A673 (cell line): ENCODE measurements around the gene CYP27C1. TPM values are rescaled to one million over a fixed set of nuclear protein-coding genes. Genes with fewer than 3 reads are reported as not detected.

Source experiments
- BruUV-seq: library from RNA; stranded (reverse); fragments of 400-500 nt; replicated peaks from 2 replicates; lab custom pipeline; 2021; lab: Mats Ljungman, UMichigan
- CTCF ChIA-PET: fragments of 300-600 bp; sonication (Branson Sonifier 250); formaldehyde crosslinking; loops from one replicate; lab custom pipeline; 2022; ENCODE audit warnings: antibody characterized with exemption; lab: Charles Lee
- POLR2A ChIA-PET: fragments of 300-600 bp; sonication (Branson Sonifier 250); formaldehyde crosslinking; loops from one replicate; lab custom pipeline; 2022; ENCODE audit warnings: antibody characterized with exemption; ENCODE audit not compliant: low non-redundant PET; lab: Charles Lee
- DNase-seq: peaks from one replicate; pipeline ENCODE4 v3.0.0-alpha.2; 2015; ENCODE audit warnings: low spot score
- H3K27ac ChIP-seq: fragments of 200-600 bp; sonication (generic); 2 replicates; pipeline ENCODE4 v1.5.1; 2016; ENCODE audit warnings: mixed run types, low read depth, mild to moderate bottlenecking, mixed read lengths, antibody characterized with exemption, low read length; ENCODE audit not compliant: poor library complexity, severe bottlenecking
- H3K27me3 ChIP-seq: fragments of 200-600 bp; sonication (generic); replicated peaks from 2 replicates; pipeline ENCODE4 v1.6.1; 2017; ENCODE audit warnings: mixed run types, low read depth, mild to moderate bottlenecking, mixed read lengths, antibody characterized with exemption, low read length; ENCODE audit not compliant: insufficient read depth, poor library complexity
- H3K36me3 ChIP-seq: fragments of 200-600 bp; sonication (generic); 2 replicates; pipeline ENCODE4 v1.6.1; 2016; ENCODE audit warnings: mixed run types, mild to moderate bottlenecking, mixed read lengths, antibody characterized with exemption, low read length; ENCODE audit not compliant: insufficient read depth, poor library complexity, severe bottlenecking
- H3K4me1 ChIP-seq: fragments of 200-600 bp; sonication (generic); 2 replicates; pipeline ENCODE4 v1.6.1; 2017; ENCODE audit warnings: mixed run types, mild to moderate bottlenecking, mixed read lengths, antibody characterized with exemption, low read length; ENCODE audit not compliant: insufficient read depth, poor library complexity, severe bottlenecking
- H3K4me3 ChIP-seq: fragments of 200-600 bp; sonication (generic); 2 replicates; pipeline ENCODE4 v1.5.1; 2016; ENCODE audit warnings: low read depth, mixed run types, mild to moderate bottlenecking, mixed read lengths, low read length; ENCODE audit not compliant: poor library complexity, severe bottlenecking
- H3K9me3 ChIP-seq: fragments of 200-600 bp; sonication (generic); 2 replicates; pipeline ENCODE4 v1.6.1; 2016; ENCODE audit warnings: mixed run types, low read depth, mild to moderate bottlenecking, mixed read lengths, antibody characterized with exemption, low read length; ENCODE audit not compliant: poor library complexity, severe bottlenecking
- EZH2 ChIP-seq: fragments of 200-600 bp; sonication (generic); IDR thresholded peaks from 2 replicates; pipeline ENCODE4 v1.6.1; 2017; ENCODE audit warnings: borderline replicate concordance, low read depth, mild to moderate bottlenecking, mixed read lengths, antibody characterized with exemption, low read length; ENCODE audit not compliant: poor library complexity, severe bottlenecking
- intact Hi-C: fragments of 100-400 bp; cut with micrococcal nuclease; formaldehyde crosslinking; loops from one replicate; pipeline ENCODE4 v1.10.0; 2022; ENCODE audit not compliant: unreplicated experiment
- total RNA-seq: library from RNA; stranded (reverse); gene quantifications from 2 replicates; pipeline ENCODE4 v1.2.3, GENCODE V29; 2021
- TF ChIP-seq, protein P1 (sequence below): fragments of 300-800, 200-600 bp; sonication (generic); conservative IDR thresholded peaks from 2 replicates; pipeline ENCODE4 v1.5.1; 2017; ENCODE audit warnings: low read depth, mild to moderate bottlenecking, antibody characterized with exemption, low read length, moderate library complexity, mixed read lengths

CYP27C1 gene
- total RNA-seq, 1 experiment from 2014 or later: 4.2 TPM

DNA sequence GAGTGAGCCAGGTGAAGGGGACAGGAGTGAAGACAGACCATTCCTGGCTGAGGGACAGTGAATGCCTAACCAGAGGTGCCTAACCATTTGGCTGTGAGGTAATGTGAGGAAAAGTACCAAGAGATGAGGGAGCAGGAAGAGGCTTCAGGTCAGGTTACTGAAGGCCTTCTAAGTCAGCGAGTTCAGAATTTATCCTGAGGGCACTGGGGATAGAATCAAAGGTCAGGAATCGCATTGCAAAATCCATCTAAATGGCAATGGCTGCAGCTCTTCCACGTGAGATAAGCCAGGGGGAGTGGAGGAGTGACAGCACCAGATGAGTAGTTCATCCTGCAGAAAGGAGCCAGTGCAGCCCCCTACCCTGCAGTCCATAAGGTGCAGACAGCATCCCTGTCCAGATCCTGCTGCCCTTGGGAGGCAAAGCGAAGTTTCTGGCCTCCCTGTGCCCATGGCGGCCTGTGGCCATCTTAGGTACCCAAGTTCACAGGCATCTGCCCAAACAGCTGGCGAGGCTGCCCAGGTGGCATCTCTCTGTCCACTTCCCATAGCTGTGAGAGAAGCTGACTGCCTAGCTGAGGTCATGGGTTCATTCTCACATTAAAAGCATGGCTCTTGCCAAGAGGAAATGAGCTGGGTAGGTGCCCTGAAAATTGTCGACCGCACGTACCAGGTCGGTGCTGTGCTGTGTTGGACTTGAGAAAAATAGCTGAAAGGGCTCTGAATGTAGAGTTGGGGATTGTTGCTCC lies 49.5 kb downstream of the CYP27C1 start:
- H3K4me3 ChIP-seq: no peak overlapping the region

DNA sequence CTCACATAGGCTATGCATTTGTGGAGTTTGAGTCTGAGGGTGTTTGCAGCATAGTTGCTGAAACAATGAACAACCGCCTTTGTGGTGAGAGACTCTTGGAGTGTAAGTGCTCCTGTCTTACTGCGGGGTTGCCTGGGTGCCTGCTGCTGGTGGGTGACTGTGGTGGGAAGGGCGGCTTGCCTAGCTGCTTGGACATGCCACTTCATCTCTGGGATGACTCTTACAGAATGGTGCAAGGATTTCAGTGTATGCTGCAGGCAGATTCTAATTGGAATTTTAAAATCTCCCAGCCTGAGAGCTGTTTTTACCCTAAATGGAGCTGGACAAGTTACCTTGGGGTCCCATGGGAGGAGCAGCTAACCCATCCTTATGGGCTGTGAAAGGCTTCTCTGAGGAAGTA lies 50.1 kb downstream of the CYP27C1 start:
- intact Hi-C loops: loop anchor here (5.0 kb wide), 1 partner anchor 103 kb away; no protein-coding TSS in a partner anchor
- TF ChIP-seq, protein P1, sequence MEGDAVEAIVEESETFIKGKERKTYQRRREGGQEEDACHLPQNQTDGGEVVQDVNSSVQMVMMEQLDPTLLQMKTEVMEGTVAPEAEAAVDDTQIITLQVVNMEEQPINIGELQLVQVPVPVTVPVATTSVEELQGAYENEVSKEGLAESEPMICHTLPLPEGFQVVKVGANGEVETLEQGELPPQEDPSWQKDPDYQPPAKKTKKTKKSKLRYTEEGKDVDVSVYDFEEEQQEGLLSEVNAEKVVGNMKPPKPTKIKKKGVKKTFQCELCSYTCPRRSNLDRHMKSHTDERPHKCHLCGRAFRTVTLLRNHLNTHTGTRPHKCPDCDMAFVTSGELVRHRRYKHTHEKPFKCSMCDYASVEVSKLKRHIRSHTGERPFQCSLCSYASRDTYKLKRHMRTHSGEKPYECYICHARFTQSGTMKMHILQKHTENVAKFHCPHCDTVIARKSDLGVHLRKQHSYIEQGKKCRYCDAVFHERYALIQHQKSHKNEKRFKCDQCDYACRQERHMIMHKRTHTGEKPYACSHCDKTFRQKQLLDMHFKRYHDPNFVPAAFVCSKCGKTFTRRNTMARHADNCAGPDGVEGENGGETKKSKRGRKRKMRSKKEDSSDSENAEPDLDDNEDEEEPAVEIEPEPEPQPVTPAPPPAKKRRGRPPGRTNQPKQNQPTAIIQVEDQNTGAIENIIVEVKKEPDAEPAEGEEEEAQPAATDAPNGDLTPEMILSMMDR: no peak
- TF ChIP-seq EZH2: no peak
- H3K4me1 ChIP-seq: no peaks in the 10 kb centered on the region
- H3K27me3 ChIP-seq: no peaks in the 10 kb centered on the region
- no peak for DNase-seq
- BruUV-seq: no TSS peak
- no peak overlapping the region for H3K4me3 ChIP-seq
- CTCF ChIA-PET: no interaction called here
- H3K27ac ChIP-seq: no peak overlapping the region
- no peaks in the 10 kb centered on the region for H3K9me3 ChIP-seq
- POLR2A ChIA-PET: no interaction called here
- H3K36me3 ChIP-seq: no peaks in the 10 kb centered on the region

More for the DNA sequence above, 49.5 kb downstream of the CYP27C1 start:
- no peaks in the 10 kb centered on the region for H3K36me3 ChIP-seq
- no peak for TF ChIP-seq EZH2
- TF ChIP-seq, protein P1: no peak
- H3K27ac ChIP-seq: no peak overlapping the region
- ChIA-PET POLR2A (no interaction called here), CTCF (no interaction called here)
- no peaks in the 10 kb centered on the region for H3K9me3 ChIP-seq
- H3K4me1 ChIP-seq: no peaks in the 10 kb centered on the region
- no peak for DNase-seq
- no peaks in the 10 kb centered on the region for H3K27me3 ChIP-seq
- BruUV-seq: no TSS peak
- intact Hi-C loops: loop anchor here (5.0 kb wide), 1 partner anchor 103 kb away; no protein-coding TSS in a partner anchor

GRCh38 chr2:127169066-127169660 lies 50.9 kb downstream of the CYP27C1 start:
- H3K27ac ChIP-seq: no peak overlapping the region
- ChIA-PET CTCF (no interaction called here), POLR2A (no interaction called here)
- H3K9me3 ChIP-seq: no peaks in the 10 kb centered on the region
- DNase-seq: no peak
- BruUV-seq: no TSS peak
- intact Hi-C loops: no loop called here
- H3K4me3 ChIP-seq: no peak overlapping the region
- H3K4me1 ChIP-seq: no peaks in the 10 kb centered on the region
- H3K27me3 ChIP-seq: no peaks in the 10 kb centered on the region
- TF ChIP-seq EZH2: no peak
- TF ChIP-seq, protein P1: no peak
- H3K36me3 ChIP-seq: no peaks in the 10 kb centered on the region
